ENCODE results near the gene PTPN5.

The PTPN5 gene

GRCh38 chr11:18736590-18737148 lies 54.9 kb downstream of the PTPN5 start:
- DNase-seq: no peak

GRCh38 chr11:18733202-18733601 lies 58.4 kb downstream of the PTPN5 start:
- no peak for DNase-seq

- peak; percentile 70 for DNase-seq
Observed at GRCh38 chr11:18731949-18732821, 59.4 kb downstream of the PTPN5 start.

- no peak for DNase-seq
Observed at GRCh38 chr11:18731441-18731840, 60.2 kb downstream of the PTPN5 start.

- DNase-seq: no peak
Observed at GRCh38 chr11:18730020-18730419, 61.6 kb downstream of the PTPN5 start.

GRCh38 chr11:18729426-18729825 lies 62.2 kb downstream of the PTPN5 start:
- DNase-seq: no peak

- no peak for DNase-seq
Observed at GRCh38 chr11:18728658-18729057, 62.9 kb downstream of the PTPN5 start.

GRCh38 chr11:18727479-18728236 lies 63.9 kb downstream of the PTPN5 start:
- peak; percentile 69 for DNase-seq

- DNase-seq: no peak
Observed at GRCh38 chr11:18726040-18726439, 65.6 kb downstream of the PTPN5 start, which contains the start of gene IGSF22. Gene IGSF22, minus strand, starts transcription at chr11:18726188. Its CDS starts 1,952 bp downstream, at chr11:18724236.

GRCh38 chr11:18723991-18724390 lies 67.6 kb downstream of the PTPN5 start:
- peak; percentile 95 for DNase-seq

GRCh38 chr11:18722293-18722637 lies 69.3 kb downstream of the PTPN5 start:
- DNase-seq: no peak

GRCh38 chr11:18721561-18722292 lies 69.9 kb downstream of the PTPN5 start:
- DNase-seq: peak; percentile 87

GRCh38 chr11:18720808-18721560 lies 70.6 kb downstream of the PTPN5 start:
- peak; percentile 90 for DNase-seq

GRCh38 chr11:18720091-18720807 lies 71.3 kb downstream of the PTPN5 start:
- DNase-seq: peak; percentile 39

GRCh38 chr11:18715476-18715875 lies 76.1 kb downstream of the PTPN5 start:
- DNase-seq: no peak

- DNase-seq: no peak
Observed at GRCh38 chr11:18714443-18714780, 77.2 kb downstream of the PTPN5 start.

- no peak for DNase-seq
Observed at GRCh38 chr11:18713646-18714442, 77.8 kb downstream of the PTPN5 start.

GRCh38 chr11:18710545-18710944 lies 81.1 kb downstream of the PTPN5 start:
- DNase-seq: no peak

GRCh38 chr11:18709414-18709813 lies 82.2 kb downstream of the PTPN5 start:
- no peak for DNase-seq

- no peak for DNase-seq
Observed at GRCh38 chr11:18707811-18708340, 83.7 kb downstream of the PTPN5 start.

All from DMS53 (cell line).